HUES6 (cell line): Measurements from ENCODE around the gene CHGA.

Experiments
- H3K27ac ChIP-seq: 2 replicates; pipeline ENCODE4 v1.7.0; 2013; ENCODE audit warnings: low read depth, mild to moderate bottlenecking, low read length, inconsistent platforms
- H3K27me3 ChIP-seq: 2 replicates; pipeline ENCODE4 v1.6.1; 2013; ENCODE audit warnings: low read length; ENCODE audit not compliant: control insufficient read depth, insufficient read depth
- H3K36me3 ChIP-seq: 2 replicates; pipeline ENCODE4 v1.6.1; 2013; ENCODE audit warnings: low read length; ENCODE audit not compliant: control insufficient read depth, insufficient read depth
- H3K4me1 ChIP-seq: 2 replicates; pipeline ENCODE4 v1.6.1; 2013; ENCODE audit warnings: low read length; ENCODE audit not compliant: control insufficient read depth, insufficient read depth
- H3K4me3 ChIP-seq: 2 replicates; pipeline ENCODE4 v1.5.1; 2013; ENCODE audit warnings: low read depth, low read length
- H3K9ac ChIP-seq: one replicate; pipeline ENCODE4 v1.6.1; 2013; ENCODE audit warnings: mild to moderate bottlenecking, low read length
- H3K9me3 ChIP-seq: 2 replicates; pipeline ENCODE4 v1.6.1; 2013; ENCODE audit warnings: low read depth, low read length; ENCODE audit not compliant: control insufficient read depth, insufficient read depth

CHGA gene

GRCh38 chr14:92888896-92889295, 34.1 kb upstream of the CHGA start:
- no peak overlapping the region for H3K4me3 ChIP-seq
- peaks cover 28% of the 10 kb centered on the region for H3K27me3 ChIP-seq
- peaks cover 5% of the 10 kb centered on the region for H3K9me3 ChIP-seq
- no peak overlapping the region for H3K27ac ChIP-seq
- no peaks in the 10 kb centered on the region for H3K4me1 ChIP-seq
- no peaks in the 10 kb centered on the region for H3K36me3 ChIP-seq
- no peak overlapping the region for H3K9ac ChIP-seq

- Histone ChIP-seq H3K4me1 (no peaks in the 10 kb centered on the region), H3K4me3 (no peak overlapping the region), H3K9ac (no peak overlapping the region), H3K27ac (no peak overlapping the region), H3K36me3 (no peaks in the 10 kb centered on the region), H3K9me3 (peaks cover 3% of the 10 kb centered on the region), H3K27me3 (peaks cover 24% of the 10 kb centered on the region)
These were observed 31.9 kb upstream of the CHGA start for GRCh38 chr14:92890830-92891588.

- no peaks in the 10 kb centered on the region for H3K4me1 ChIP-seq
- H3K9me3 ChIP-seq, result peaks cover 3% of the 10 kb centered on the region
- H3K27me3 ChIP-seq, result peaks cover 16% of the 10 kb centered on the region
- H3K9ac ChIP-seq, result no peak overlapping the region
- no peak overlapping the region for H3K4me3 ChIP-seq
- no peaks in the 10 kb centered on the region for H3K36me3 ChIP-seq
- H3K27ac ChIP-seq, result no peak overlapping the region
These were observed 30.4 kb upstream of the CHGA start for GRCh38 chr14:92892589-92892988.

GRCh38 chr14:92895352-92895878, 27.5 kb upstream of the CHGA start:
- no peak overlapping the region for H3K4me3 ChIP-seq
- no peaks in the 10 kb centered on the region for H3K36me3 ChIP-seq
- no peak overlapping the region for H3K9ac ChIP-seq
- H3K27ac ChIP-seq, result no peak overlapping the region
- no peaks in the 10 kb centered on the region; the same call in 1 of the 2 replicates for H3K27me3 ChIP-seq
- peaks cover 3% of the 10 kb centered on the region for H3K9me3 ChIP-seq
- no peaks in the 10 kb centered on the region for H3K4me1 ChIP-seq

- H3K4me3 ChIP-seq, result no peak overlapping the region
These were observed 24.9 kb upstream of the CHGA start for GRCh38 chr14:92897922-92898565.

GRCh38 chr14:92898566-92899131, 24.3 kb upstream of the CHGA start:
- Histone ChIP-seq H3K9ac (no peak overlapping the region), H3K36me3 (no peaks in the 10 kb centered on the region), H3K9me3 (no peaks in the 10 kb centered on the region), H3K27ac (no peak overlapping the region), H3K4me3 (no peak overlapping the region), H3K4me1 (0 out of 2 replicates have a peak, but pooled peaks cover 5% of the 10 kb centered on the region), H3K27me3 (peaks cover 18% of the 10 kb centered on the region)

More at GRCh38 chr14:92897922-92898565, 24.9 kb upstream of the CHGA start:
- 0 out of 2 replicates have a peak, but pooled peaks cover 5% of the 10 kb centered on the region for H3K4me1 ChIP-seq
- no peaks in the 10 kb centered on the region for H3K36me3 ChIP-seq
- H3K9ac ChIP-seq, result no peak overlapping the region
- no peaks in the 10 kb centered on the region; the same call in 1 of the 2 replicates for H3K9me3 ChIP-seq
- H3K27me3 ChIP-seq, result peaks cover 12% of the 10 kb centered on the region
- no peak overlapping the region for H3K27ac ChIP-seq

- Histone ChIP-seq H3K27ac (no peak overlapping the region), H3K9me3 (no peaks in the 10 kb centered on the region), H3K36me3 (no peaks in the 10 kb centered on the region), H3K27me3 (peaks cover 23% of the 10 kb centered on the region), H3K4me1 (0 out of 2 replicates have a peak, but pooled peaks cover 5% of the 10 kb centered on the region), H3K9ac (no peak overlapping the region), H3K4me3 (no peak overlapping the region)
These were observed 22.3 kb upstream of the CHGA start for GRCh38 chr14:92900660-92901059.

GRCh38 chr14:92902191-92902590, 20.8 kb upstream of the CHGA start:
- H3K4me3 ChIP-seq, result no peak overlapping the region
- no peak overlapping the region for H3K27ac ChIP-seq
- 0 out of 2 replicates have a peak, but pooled peaks cover 5% of the 10 kb centered on the region for H3K4me1 ChIP-seq
- no peak overlapping the region for H3K9ac ChIP-seq
- peaks cover 23% of the 10 kb centered on the region for H3K27me3 ChIP-seq
- no peaks in the 10 kb centered on the region for H3K36me3 ChIP-seq
- no peaks in the 10 kb centered on the region for H3K9me3 ChIP-seq

GRCh38 chr14:92902726-92903125, 20.2 kb upstream of the CHGA start:
- Histone ChIP-seq H3K36me3 (no peaks in the 10 kb centered on the region), H3K4me1 (0 out of 2 replicates have a peak, but pooled peaks cover 5% of the 10 kb centered on the region), H3K9ac (no peak overlapping the region), H3K27ac (no peak overlapping the region), H3K9me3 (no peaks in the 10 kb centered on the region), H3K4me3 (no peak overlapping the region), H3K27me3 (peaks cover 23% of the 10 kb centered on the region)

DNA sequence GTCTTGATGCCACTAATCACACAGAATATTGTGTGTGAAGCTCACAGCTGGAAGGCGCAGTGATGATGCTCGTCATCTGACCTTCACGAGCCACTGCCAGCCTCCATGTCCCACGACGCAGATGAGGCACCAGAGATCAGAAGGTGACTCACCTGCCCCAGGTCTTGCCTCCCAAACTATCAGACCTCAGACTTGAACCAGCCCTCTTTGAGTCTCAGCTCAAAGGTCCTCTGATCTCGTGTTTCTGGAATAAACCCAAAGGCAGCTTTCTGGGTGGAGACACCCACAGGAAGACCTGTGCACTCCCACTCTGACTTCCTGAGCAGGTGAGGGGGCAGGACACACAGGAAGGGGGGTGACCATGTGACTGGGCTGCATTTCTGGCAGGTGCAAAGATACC, 19.6 kb upstream of the CHGA start:
- Histone ChIP-seq H3K36me3 (no peaks in the 10 kb centered on the region), H3K9me3 (no peaks in the 10 kb centered on the region), H3K27me3 (peaks cover 23% of the 10 kb centered on the region), H3K4me1 (0 out of 2 replicates have a peak, but pooled peaks cover 5% of the 10 kb centered on the region), H3K9ac (no peak overlapping the region), H3K27ac (no peak overlapping the region), H3K4me3 (no peak overlapping the region)

DNA sequence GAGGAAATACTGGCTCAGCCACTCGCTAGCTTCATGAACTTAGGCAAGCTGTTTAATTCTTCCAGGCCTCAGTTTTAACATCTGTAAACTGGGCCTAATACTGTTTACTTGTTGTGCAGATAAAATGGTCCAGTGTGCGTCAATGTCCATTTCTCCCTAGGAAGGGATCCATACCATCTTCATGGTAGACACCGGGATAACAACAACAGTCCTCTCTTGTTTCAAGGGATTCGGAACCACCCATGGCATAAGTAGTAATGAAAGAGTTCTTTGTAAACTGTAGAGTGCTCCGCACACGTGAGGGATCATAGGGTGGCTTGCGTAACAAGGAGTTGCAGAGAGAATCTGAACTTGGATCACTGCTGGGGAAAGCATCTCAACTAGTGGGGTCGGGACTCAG, 17.3 kb upstream of the CHGA start:
- no peak overlapping the region for H3K9ac ChIP-seq
- H3K4me1 ChIP-seq, result 0 out of 2 replicates have a peak, but pooled peaks cover 5% of the 10 kb centered on the region
- H3K36me3 ChIP-seq, result no peaks in the 10 kb centered on the region
- H3K27ac ChIP-seq, result no peak overlapping the region
- peaks cover 23% of the 10 kb centered on the region for H3K27me3 ChIP-seq
- no peak overlapping the region for H3K4me3 ChIP-seq
- 0 out of 2 replicates have a peak, but pooled peaks cover 2% of the 10 kb centered on the region for H3K9me3 ChIP-seq
